ENCODE data around the gene RAPGEF4. TPM values are rescaled to one million over a fixed set of nuclear protein-coding genes. Genes with fewer than 3 reads are reported as not detected.

The RAPGEF4 gene
- total RNA-seq, 1 experiment from 2014 or later, result not detected

GRCh38 chr2:173059292-173059691 lies 323.6 kb downstream of the RAPGEF4 start:
- ChIA-PET POLR2A (ENCODE audit: unreplicated experiment) (no interaction called here), CTCF (no interaction called here)
- Histone ChIP-seq H3K9me3 (ENCODE audit: insufficient read depth, low read depth) (no peaks in the 10 kb centered on the region; the same call in 1 of the 2 replicates), H3K79me2 (ENCODE audit: low read depth) (no peaks in the 10 kb centered on the region), H2AFZ (no peak overlapping the region), H3K9me2 (ENCODE audit: insufficient read depth) (no peaks in the 10 kb centered on the region), H3K27me3 (ENCODE audit: insufficient read depth, low read depth) (no peaks in the 10 kb centered on the region), H3K36me3 (ENCODE audit: low read depth) (no peaks in the 10 kb centered on the region), H3K4me2 (no peak overlapping the region), H3K4me3 (no peak overlapping the region), H3K27ac (no peak overlapping the region), H3F3A (ENCODE audit: insufficient read depth, low read depth) (no peaks in the 10 kb centered on the region), H4K20me1 (ENCODE audit: insufficient read depth) (no peaks in the 10 kb centered on the region), H3K4me1 (replicated peaks; ENCODE audit: insufficient read depth) (peaks cover 15% of the 10 kb centered on the region)
- no TSS peak for BruUV-seq (replicated peaks)
- intact Hi-C loops (cut with micrococcal nuclease; ENCODE audit: unreplicated experiment), result no loop called here
- TF ChIP-seq EZH2 (IDR thresholded peaks at IDR 0.05; ENCODE audit: low read depth) (no peak), CTCF (conservative IDR thresholded peaks at IDR 0.05) (no peak)
- no peak for DNase-seq

GRCh38 chr2:173059971-173060461 lies 324.4 kb downstream of the RAPGEF4 start:
- ChIA-PET CTCF (no interaction called here), POLR2A (ENCODE audit: unreplicated experiment) (no interaction called here)
- H3K9me2 ChIP-seq (ENCODE audit: insufficient read depth), result no peaks in the 10 kb centered on the region
- peak in 1 of 2 experiments; percentile 82 for DNase-seq
- no peak overlapping the region for H2AFZ ChIP-seq
- no peaks in the 10 kb centered on the region for H4K20me1 ChIP-seq (ENCODE audit: insufficient read depth)
- no peaks in the 10 kb centered on the region for H3F3A ChIP-seq (ENCODE audit: insufficient read depth, low read depth)
- H3K4me2 ChIP-seq, result no peak overlapping the region
- peaks cover 13% of the 10 kb centered on the region for H3K4me1 ChIP-seq (replicated peaks; ENCODE audit: insufficient read depth)
- no peaks in the 10 kb centered on the region for H3K27me3 ChIP-seq (ENCODE audit: insufficient read depth, low read depth)
- H3K27ac ChIP-seq, result no peak overlapping the region
- TF ChIP-seq CTCF (conservative IDR thresholded peaks at IDR 0.05) (no peak), EZH2 (IDR thresholded peaks at IDR 0.05; ENCODE audit: low read depth) (no peak)
- H3K4me3 ChIP-seq, result no peak overlapping the region
- no peaks in the 10 kb centered on the region; the same call in 1 of the 2 replicates for H3K9me3 ChIP-seq (ENCODE audit: insufficient read depth, low read depth)
- H3K36me3 ChIP-seq (ENCODE audit: low read depth), result no peaks in the 10 kb centered on the region
- BruUV-seq (replicated peaks), result no TSS peak
- no peaks in the 10 kb centered on the region for H3K79me2 ChIP-seq (ENCODE audit: low read depth)
- intact Hi-C loops (cut with micrococcal nuclease; ENCODE audit: unreplicated experiment), result no loop called here

- Histone ChIP-seq H3K79me2 (ENCODE audit: low read depth) (no peaks in the 10 kb centered on the region), H3F3A (ENCODE audit: insufficient read depth, low read depth) (no peaks in the 10 kb centered on the region), H3K4me2 (no peak overlapping the region), H2AFZ (no peak overlapping the region), H3K9me2 (ENCODE audit: insufficient read depth) (no peaks in the 10 kb centered on the region), H3K27me3 (ENCODE audit: insufficient read depth, low read depth) (no peaks in the 10 kb centered on the region), H3K9me3 (ENCODE audit: insufficient read depth, low read depth) (no peaks in the 10 kb centered on the region; the same call in 1 of the 2 replicates), H3K4me1 (replicated peaks; ENCODE audit: insufficient read depth) (peaks cover 13% of the 10 kb centered on the region), H4K20me1 (ENCODE audit: insufficient read depth) (no peaks in the 10 kb centered on the region), H3K4me3 (no peak overlapping the region), H3K27ac (no peak overlapping the region), H3K36me3 (ENCODE audit: low read depth) (no peaks in the 10 kb centered on the region)
- TF ChIP-seq EZH2 (IDR thresholded peaks at IDR 0.05; ENCODE audit: low read depth) (no peak), CTCF (conservative IDR thresholded peaks at IDR 0.05) (no peak)
- BruUV-seq (replicated peaks), result no TSS peak
- DNase-seq, result no peak
- CTCF ChIA-PET, result interaction anchor here (0.6 kb wide), 1 partner anchor 62 kb away, joined by 5 read pairs; no protein-coding TSS in a partner anchor
- intact Hi-C loops (cut with micrococcal nuclease; ENCODE audit: unreplicated experiment), result no loop called here
- POLR2A ChIA-PET (ENCODE audit: unreplicated experiment), result interaction anchor here (0.6 kb wide), 1 partner anchor 198 kb away, joined by 3 read pairs; no protein-coding TSS in a partner anchor
Observed at GRCh38 chr2:173062801-173063200, 327.2 kb downstream of the RAPGEF4 start.
